Heart left ventricle (tissue), 16 donors: ENCODE measurements around the gene SLC9C1. TPM values are rescaled to one million over a fixed set of nuclear protein-coding genes. Genes with fewer than 3 reads are reported as not detected.
A peak's percentile ranks its signal among the peaks of the same experiment; 100 is the strongest.

Experiments
- ATAC-seq, 4 donors: fragments of 200-7000 bp; cut with Tn5 transposase; one replicate each; pipeline ENCODE4 v1.9.1; 2020 to 2022; ENCODE audit warnings: moderate library complexity in 4 of 4, mild to moderate bottlenecking in 3 of 4, moderate number of reproducible peaks in 1 of 4
- DNase-seq, 5 donors: peaks; one replicate each; pipeline ENCODE4 v3.0.0-alpha.2; 2020
- H3K27ac ChIP-seq, 12 donors: fragments of 200-600 bp; sonication (generic) in 4 of 12; one replicate each; pipeline versions ENCODE4 v1.5.0 to v1.8.0; 2016 to 2022; ENCODE audit warnings: mild to moderate bottlenecking in 2 of 12
- H3K27me3 ChIP-seq, 9 donors: fragments of 200-600 bp; sonication (generic) in 2 of 9; one replicate each; pipeline versions ENCODE4 v1.5.1 to v1.8.0; 2016 to 2022; ENCODE audit warnings: mild to moderate bottlenecking in 3 of 9
- H3K36me3 ChIP-seq, 9 donors: fragments of 200-600 bp; sonication (generic) in 2 of 9; one replicate each; pipeline versions ENCODE4 v1.5.0 to v1.8.0; 2018 to 2022; ENCODE audit warnings: mild to moderate bottlenecking in 2 of 9
- H3K4me1 ChIP-seq, 12 donors: fragments of 200-600 bp; sonication (generic) in 4 of 12; one replicate each; pipeline versions ENCODE4 v1.5.0 to v1.8.0; 2016 to 2022; ENCODE audit warnings: mild to moderate bottlenecking in 3 of 12
- H3K4me3 ChIP-seq, 12 donors: fragments of 200-600 bp; sonication (generic) in 4 of 12; one replicate each; pipeline versions ENCODE4 v1.5.0 to v1.8.0; 2017 to 2022; ENCODE audit warnings: mild to moderate bottlenecking in 9 of 12, moderate library complexity in 4 of 12
- H3K9me3 ChIP-seq, 12 donors: fragments of 200-600 bp; sonication (generic) in 4 of 12; one replicate each; pipeline versions ENCODE4 v1.5.0 to v1.8.0; 2016 to 2022; ENCODE audit warnings: mild to moderate bottlenecking in 1 of 12
- CTCF ChIP-seq, 12 donors: fragments of 200-600 bp; sonication (generic) in 4 of 12; IDR thresholded peaks; one replicate each; pipeline versions ENCODE4 v1.5.0 to v1.8.0; 2018 to 2022; ENCODE audit warnings: antibody characterized with exemption in 12 of 12, mild to moderate bottlenecking in 5 of 12
- POLR2A ChIP-seq, 2 donors: fragments of 450-650 bp; IDR thresholded peaks; one replicate each; pipeline ENCODE4 v1.6.1; 2017; ENCODE audit warnings: antibody characterized with exemption in 2 of 2, mild to moderate bottlenecking in 2 of 2, moderate library complexity in 2 of 2
- WGBS, 4 donors: extraction: QIAGEN DNeasy Blood & Tissue Kit in 2 of 4; methylation state at CpG; one replicate each; pipeline versions ENCODE4 v1.1.5 to v1.1.7; 2013 to 2018; 5-methylcytosine and 5-hydroxymethylcytosine counted together
- intact Hi-C, 10 donors: fragments of 100-400 bp; cut with DNase I; formaldehyde crosslinking; loops; one replicate each; pipeline versions ENCODE4 v1.11.1 to v1.14.2; 2022
- polyA plus RNA-seq, 2 donors: library from polyadenylated mRNA; stranded (reverse); fragments of 200-250 nt; gene quantifications; one replicate each; pipeline ENCODE4 v1.2.3, GENCODE V29; 2013
- total RNA-seq, 9 donors: library from RNA; depleted of rRNA in 2 of 9; stranded (reverse); fragments of >200 nt in 2 of 9; fragmentation: NEBNext Ultra II Directional in 3 of 9; extraction: Animal tissue kit (Norgen Biotek cat#: 25700) in 3 of 9; gene quantifications; one replicate each; pipeline versions ENCODE4 v1.1.0 to v1.2.4, GENCODE V29; 2016 to 2023
- donor health status: ischemic (EF 13 %, LVEDD 7.1; RV severe dilation, severe dysfunction).
- donor health status: healthy with polysubstance abuse.
- donor health status: DM: no; HTN: yes; CAD: no.
- donor health status: DM: no; HTN: no; CAD: no.
- donor health status: ischemic (EF 25% LVEDD 6.9; RV normal size, moderate dysfunction).
- donor health status: ischemic (EF 25% LVEDD 5.7; RV mildly dilated, moderate dysfunction).
- donor health status: healthy.
- donor health status: DM: yes; HTN: yes; CAD: no.
- donor health status: ischemic (EF 35%, LVEDD 5.7; RV mildly dilated, moderate dysfunction).
- donor health status: nonischemic (EF 11% LVEDD 7.7; RV severe dilation, severe dysfunction).
- donor health status: DM: yes; HTN: yes; CAD: no.
- donor health status: PGD.
- donor health status: ischemic (EF 29% LVEDD 5.4; RV normal size, mild dysfunction).
- donor health status: nonischemic (EF 23%, LVEDD 6.1; RV moderate dilation, normal function).

Gene SLC9C1
- total and polyA plus RNA-seq, 11 donors, result 0.11 to 3.8 (median 1.4) TPM

DNA sequence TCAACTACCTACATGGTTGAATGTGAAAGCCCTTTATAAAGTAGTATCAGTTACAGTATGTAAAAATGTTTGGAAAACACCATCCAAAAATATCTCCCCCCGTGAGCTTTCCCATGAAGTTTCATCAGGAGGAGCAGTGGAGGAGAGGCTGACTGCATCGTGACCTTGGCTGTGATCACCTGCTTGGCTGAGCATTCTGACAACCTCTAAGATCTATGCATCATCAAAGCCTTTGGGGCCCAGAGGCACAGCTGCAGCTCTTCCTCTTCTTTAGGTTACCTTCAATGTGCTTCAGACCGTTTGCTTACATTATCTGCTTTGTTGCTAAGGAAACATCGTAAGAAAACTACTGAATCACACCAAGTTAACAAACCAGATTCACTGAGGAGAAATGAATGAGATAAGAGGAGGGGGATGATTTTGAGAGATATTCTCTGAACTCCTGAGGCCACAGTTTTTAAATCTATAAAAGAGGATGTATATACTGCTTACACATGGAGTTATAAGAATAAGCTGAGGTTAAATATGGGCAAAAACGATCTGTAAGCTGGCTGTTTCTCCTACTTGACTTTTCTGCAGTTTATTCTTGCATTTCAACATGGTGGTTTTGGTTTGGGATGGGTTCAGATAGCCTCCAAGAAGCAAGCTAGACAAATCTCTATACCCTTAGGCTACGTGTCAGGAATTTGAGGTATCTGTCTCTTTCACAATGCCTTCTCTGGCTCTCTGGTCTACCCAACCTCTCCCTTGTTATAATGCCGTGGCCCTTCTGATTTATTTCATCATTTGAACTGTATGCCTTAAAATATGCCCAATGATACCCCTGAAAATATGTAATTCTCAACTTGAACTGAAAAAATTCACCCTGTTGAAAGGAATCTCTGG, 164.9 kb downstream of the SLC9C1 start:
- intact Hi-C loops, result loop anchor here in 2 of 10 donors (5.0 to 10.0 kb wide), 2 partner anchors 166 to 393 kb away; partner anchors contain the start of gene SLC9C1 (in 1 of the 2)
- Histone ChIP-seq H3K36me3 (peaks cover 0 to 4% (median 0%) of the 10 kb centered on the region in 9 donors), H3K27ac (peak overlapping the region in 1 of 12 donors; percentile 13), H3K4me3 (no peak overlapping the region), H3K27me3 (no peaks in the 10 kb centered on the region), H3K9me3 (no peaks in the 10 kb centered on the region), H3K4me1 (peaks cover 0 to 55% (median 14%) of the 10 kb centered on the region in 12 donors)
- TF ChIP-seq POLR2A (IDR thresholded peaks at IDR 0.05) (no peak), CTCF (IDR thresholded peaks at IDR 0.05) (no peak)
- no peak for DNase-seq
- ATAC-seq, result no peak
- 77 to 85% (median 84%) methylated on average over 7 of the region's 7 CpGs for WGBS, 4 donors

GRCh38 chr3:112127522-112128494, 166.2 kb downstream of the SLC9C1 start:
- H3K36me3 ChIP-seq, result peaks cover 0 to 4% (median 0%) of the 10 kb centered on the region in 9 donors
- intact Hi-C loops, result loop anchor here in 2 of 10 donors (5.0 to 10.0 kb wide), 2 partner anchors 167 to 394 kb away; partner anchors contain the start of gene SLC9C1 (in 1 of the 2)
- ATAC-seq (peak in 2 of 4 donors; percentile 46 to 59), DNase-seq (no peak)
- H3K4me1 ChIP-seq, result peaks cover 0 to 44% (median 14%) of the 10 kb centered on the region in 12 donors
- no peaks in the 10 kb centered on the region for H3K27me3 ChIP-seq
- H3K27ac ChIP-seq, result peak overlapping the region in 1 of 12 donors; percentile 67
- no peak for TF ChIP-seq CTCF (IDR thresholded peaks at IDR 0.05)
- TF ChIP-seq POLR2A (IDR thresholded peaks at IDR 0.05), result no peak
- H3K9me3 ChIP-seq, result no peaks in the 10 kb centered on the region
- WGBS, 4 donors, result 45 to 51% (median 49%) methylated on average over 10 of the region's 10 CpGs
- peak overlapping the region in 6 of 12 donors; percentile 2 to 19 (median 12) for H3K4me3 ChIP-seq

DNA sequence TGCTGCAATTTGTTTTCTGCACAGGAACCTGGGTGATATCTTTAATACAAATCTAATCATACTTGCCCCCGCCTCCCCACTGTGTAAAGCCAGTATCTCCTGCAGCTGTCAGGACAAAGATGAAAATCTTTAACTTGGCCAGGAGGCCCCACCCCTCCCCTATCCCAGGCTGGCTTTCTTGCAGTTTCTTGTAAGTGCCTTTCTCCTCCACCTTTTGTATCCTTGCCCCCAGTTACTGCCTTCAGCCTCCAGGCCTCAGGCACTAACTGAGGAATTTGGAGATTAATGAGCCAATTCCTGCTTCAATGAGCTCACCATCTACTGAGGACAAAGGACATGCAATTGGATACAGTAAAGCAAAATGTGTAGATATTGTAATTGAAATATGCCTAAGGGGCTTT, 167.5 kb downstream of the SLC9C1 start:
- H3K36me3 ChIP-seq, result peaks cover 0 to 4% (median 0%) of the 10 kb centered on the region in 9 donors
- peak overlapping the region in 2 of 12 donors; percentile 30 to 67 for H3K27ac ChIP-seq
- no peaks in the 10 kb centered on the region for H3K9me3 ChIP-seq
- no peak for TF ChIP-seq POLR2A (IDR thresholded peaks at IDR 0.05)
- TF ChIP-seq CTCF (IDR thresholded peaks at IDR 0.05), result no peak
- intact Hi-C loops, result loop anchor here in 2 of 10 donors (5.0 to 10.0 kb wide), 2 partner anchors 168 to 396 kb away; partner anchors contain the start of gene SLC9C1 (in 1 of the 2)
- H3K27me3 ChIP-seq, result no peaks in the 10 kb centered on the region
- ATAC-seq, result no peak
- no peak overlapping the region for H3K4me3 ChIP-seq
- DNase-seq, result no peak
- peaks cover 0 to 38% (median 14%) of the 10 kb centered on the region in 12 donors for H3K4me1 ChIP-seq
- 65 to 77% (median 72%) methylated on average over 1 of the region's 1 CpG for WGBS, 4 donors
